ENCODE results near the gene GPC6.

GPC6 gene

GRCh38 chr13:94232161-94232950, 1005.7 kb downstream of the GPC6 start:
- DNase-seq, result no peak

- no peak for DNase-seq
Measured at GRCh38 chr13:94232956-94233355, 1006.3 kb downstream of the GPC6 start.

GRCh38 chr13:94233401-94233800, 1006.8 kb downstream of the GPC6 start:
- no peak for DNase-seq

- no peak for DNase-seq
Measured at GRCh38 chr13:94233837-94234236, 1007.2 kb downstream of the GPC6 start.

GRCh38 chr13:94234738-94235137, 1008.1 kb downstream of the GPC6 start:
- DNase-seq, result no peak

GRCh38 chr13:94236132-94236531, 1009.5 kb downstream of the GPC6 start:
- no peak for DNase-seq

GRCh38 chr13:94236872-94237271, 1010.3 kb downstream of the GPC6 start:
- DNase-seq, result no peak

- DNase-seq, result no peak
Measured at GRCh38 chr13:94239135-94239534, 1012.5 kb downstream of the GPC6 start.

GRCh38 chr13:94242554-94242953, 1015.9 kb downstream of the GPC6 start:
- DNase-seq, result no peak

- DNase-seq, result no peak
Measured at GRCh38 chr13:94243551-94243950, 1016.9 kb downstream of the GPC6 start.

- DNase-seq, result no peak
Measured at GRCh38 chr13:94246495-94246894, 1019.9 kb downstream of the GPC6 start.

GRCh38 chr13:94247890-94248289, 1021.3 kb downstream of the GPC6 start:
- no peak for DNase-seq

- peak in 1 of 3 experiments; percentile 51 for DNase-seq
Measured at GRCh38 chr13:94248454-94249228, 1022.0 kb downstream of the GPC6 start.

- DNase-seq, result peak; percentile 24 to 78 (median 51)
Measured at GRCh38 chr13:94249512-94249911, 1022.9 kb downstream of the GPC6 start.

GRCh38 chr13:94251831-94252608, 1025.4 kb downstream of the GPC6 start:
- no peak for DNase-seq

GRCh38 chr13:94254737-94255136, 1028.1 kb downstream of the GPC6 start:
- DNase-seq, result no peak

- no peak for DNase-seq
Measured at GRCh38 chr13:94256721-94257120, 1030.1 kb downstream of the GPC6 start.

- no peak for DNase-seq
Measured at GRCh38 chr13:94259984-94260383, 1033.4 kb downstream of the GPC6 start.

- no peak for DNase-seq
Measured at GRCh38 chr13:94261163-94261562, 1034.6 kb downstream of the GPC6 start.

- DNase-seq, result peak in 1 of 3 experiments; percentile 30
Measured at GRCh38 chr13:94263038-94263437, 1036.4 kb downstream of the GPC6 start.

- peak in 2 of 3 experiments; percentile 57 to 59 for DNase-seq
Measured at GRCh38 chr13:94267581-94268366, 1041.2 kb downstream of the GPC6 start.

GRCh38 chr13:94268661-94269060, 1042.1 kb downstream of the GPC6 start:
- peak in 1 of 3 experiments; percentile 33 for DNase-seq
